Neural progenitor cell (in vitro differentiated cells): ENCODE measurements around the gene GNAZ.

Experiments used
- EZH2 ChIP-seq: fragments of 200-600 bp; sonication (generic); IDR thresholded peaks from 2 replicates; pipeline ENCODE4 v1.6.1; 2017; ENCODE audit warnings: antibody characterized with exemption, mild to moderate bottlenecking, moderate library complexity
- TF ChIP-seq, protein P1 (sequence below): fragments of 200-600 bp; sonication (generic); IDR thresholded peaks from 2 replicates; pipeline ENCODE4 v1.5.1; 2017; ENCODE audit warnings: antibody characterized with exemption, mild to moderate bottlenecking

DNA sequence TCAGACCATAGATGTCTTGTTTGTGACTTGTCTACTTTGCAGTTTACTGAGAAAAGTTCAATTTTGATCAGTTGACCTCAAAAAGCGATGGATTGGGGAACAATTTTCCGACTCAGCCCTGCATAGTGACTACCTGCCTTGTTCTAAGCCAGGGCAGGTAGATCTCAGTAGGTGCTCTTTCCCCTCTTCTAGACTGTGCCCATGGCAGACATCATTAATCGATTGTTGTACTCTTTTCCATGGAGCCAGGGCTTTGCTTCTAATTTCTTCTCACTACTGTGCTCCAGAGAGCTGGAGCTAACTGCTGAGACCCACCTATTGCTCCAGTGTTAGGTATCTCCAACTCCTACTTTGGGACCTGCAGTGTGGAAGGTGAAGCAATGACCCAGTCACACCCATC, 84.8 kb downstream of the GNAZ start:
- TF ChIP-seq, protein P1, sequence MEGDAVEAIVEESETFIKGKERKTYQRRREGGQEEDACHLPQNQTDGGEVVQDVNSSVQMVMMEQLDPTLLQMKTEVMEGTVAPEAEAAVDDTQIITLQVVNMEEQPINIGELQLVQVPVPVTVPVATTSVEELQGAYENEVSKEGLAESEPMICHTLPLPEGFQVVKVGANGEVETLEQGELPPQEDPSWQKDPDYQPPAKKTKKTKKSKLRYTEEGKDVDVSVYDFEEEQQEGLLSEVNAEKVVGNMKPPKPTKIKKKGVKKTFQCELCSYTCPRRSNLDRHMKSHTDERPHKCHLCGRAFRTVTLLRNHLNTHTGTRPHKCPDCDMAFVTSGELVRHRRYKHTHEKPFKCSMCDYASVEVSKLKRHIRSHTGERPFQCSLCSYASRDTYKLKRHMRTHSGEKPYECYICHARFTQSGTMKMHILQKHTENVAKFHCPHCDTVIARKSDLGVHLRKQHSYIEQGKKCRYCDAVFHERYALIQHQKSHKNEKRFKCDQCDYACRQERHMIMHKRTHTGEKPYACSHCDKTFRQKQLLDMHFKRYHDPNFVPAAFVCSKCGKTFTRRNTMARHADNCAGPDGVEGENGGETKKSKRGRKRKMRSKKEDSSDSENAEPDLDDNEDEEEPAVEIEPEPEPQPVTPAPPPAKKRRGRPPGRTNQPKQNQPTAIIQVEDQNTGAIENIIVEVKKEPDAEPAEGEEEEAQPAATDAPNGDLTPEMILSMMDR: no peak
- TF ChIP-seq EZH2: no peak
